WTC11 (cell line): Measurements from ENCODE around the gene CD2.

Experiments
- AFF4 ChIP-seq: sonication (generic); formaldehyde crosslinking; IDR thresholded peaks from 2 replicates; pipeline ENCODE4 v1.8.1; 2023; ENCODE audit warnings: mild to moderate bottlenecking, missing genetic modification reagents, borderline replicate concordance
- ESRRA ChIP-seq: sonication (generic); formaldehyde crosslinking; IDR thresholded peaks from 2 replicates; pipeline ENCODE4 v1.8.1; 2022; ENCODE audit warnings: mild to moderate bottlenecking, missing genetic modification reagents, borderline replicate concordance
- FOXJ3 ChIP-seq: sonication (generic); formaldehyde crosslinking; IDR thresholded peaks from 2 replicates; pipeline ENCODE4 v1.9.0; 2021; ENCODE audit warnings: missing genetic modification reagents, mild to moderate bottlenecking, borderline replicate concordance
- MLX ChIP-seq: sonication (generic); formaldehyde crosslinking; IDR thresholded peaks from 2 replicates; pipeline ENCODE4 v1.8.1; 2023; ENCODE audit warnings: mild to moderate bottlenecking, missing genetic modification reagents, moderate library complexity
- NR3C1 ChIP-seq: sonication (generic); formaldehyde crosslinking; conservative IDR thresholded peaks from 2 replicates; pipeline ENCODE4 v1.8.1; 2023; ENCODE audit warnings: low read depth, mild to moderate bottlenecking, missing genetic modification reagents
- OVOL2 ChIP-seq: fragments of 250-450 bp; sonication (Bioruptor Pico); IDR thresholded peaks from 2 replicates; pipeline ENCODE4 v1.9.0; 2021; ENCODE audit warnings: mild to moderate bottlenecking, borderline replicate concordance
- SP1 ChIP-seq: sonication (generic); formaldehyde crosslinking; conservative IDR thresholded peaks from 2 replicates; pipeline ENCODE4 v1.8.1; 2022; ENCODE audit warnings: missing genetic modification reagents
- ZBTB21 ChIP-seq: sonication (generic); formaldehyde crosslinking; IDR thresholded peaks from 2 replicates; pipeline ENCODE4 v1.8.1; 2023; ENCODE audit warnings: mild to moderate bottlenecking, missing genetic modification reagents, borderline replicate concordance
- TF ChIP-seq, protein P1 (sequence below): sonication (generic); formaldehyde crosslinking; conservative IDR thresholded peaks from 2 replicates; pipeline ENCODE4 v1.8.1; 2022; ENCODE audit warnings: mild to moderate bottlenecking, missing genetic modification reagents
- TF ChIP-seq, protein P2 (sequence below): fragments of 200-600 bp; IDR thresholded peaks from 2 replicates; pipeline ENCODE4 v1.8.0; 2022; ENCODE audit warnings: antibody characterized with exemption

DNA sequence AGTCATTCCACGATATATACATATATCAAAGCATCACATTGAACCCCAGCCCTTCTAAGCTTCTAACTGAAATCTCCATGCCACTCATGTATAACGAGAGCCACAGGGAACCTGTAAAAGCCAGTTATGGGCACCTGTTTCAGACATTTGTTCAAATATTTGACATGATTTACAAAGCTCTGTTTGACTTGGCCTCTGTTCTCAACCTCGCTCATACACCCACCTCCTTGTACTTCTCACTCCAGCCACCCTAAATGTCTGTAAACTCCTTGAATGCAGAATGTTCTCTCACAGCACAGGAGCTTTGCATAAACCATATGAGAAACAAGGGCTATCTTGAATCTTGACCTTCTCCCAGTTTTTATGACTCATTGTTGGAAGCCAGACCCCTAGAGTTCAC, 36.9 kb upstream of the CD2 start:
- TF ChIP-seq, protein P1, sequence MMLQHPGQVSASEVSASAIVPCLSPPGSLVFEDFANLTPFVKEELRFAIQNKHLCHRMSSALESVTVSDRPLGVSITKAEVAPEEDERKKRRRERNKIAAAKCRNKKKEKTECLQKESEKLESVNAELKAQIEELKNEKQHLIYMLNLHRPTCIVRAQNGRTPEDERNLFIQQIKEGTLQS (CRISPR knock-in tag) = no peak
- no peak for TF ChIP-seq SP1 (CRISPR knock-in tag)
- TF ChIP-seq MLX (CRISPR knock-in tag) = no peak
- TF ChIP-seq, protein P2, sequence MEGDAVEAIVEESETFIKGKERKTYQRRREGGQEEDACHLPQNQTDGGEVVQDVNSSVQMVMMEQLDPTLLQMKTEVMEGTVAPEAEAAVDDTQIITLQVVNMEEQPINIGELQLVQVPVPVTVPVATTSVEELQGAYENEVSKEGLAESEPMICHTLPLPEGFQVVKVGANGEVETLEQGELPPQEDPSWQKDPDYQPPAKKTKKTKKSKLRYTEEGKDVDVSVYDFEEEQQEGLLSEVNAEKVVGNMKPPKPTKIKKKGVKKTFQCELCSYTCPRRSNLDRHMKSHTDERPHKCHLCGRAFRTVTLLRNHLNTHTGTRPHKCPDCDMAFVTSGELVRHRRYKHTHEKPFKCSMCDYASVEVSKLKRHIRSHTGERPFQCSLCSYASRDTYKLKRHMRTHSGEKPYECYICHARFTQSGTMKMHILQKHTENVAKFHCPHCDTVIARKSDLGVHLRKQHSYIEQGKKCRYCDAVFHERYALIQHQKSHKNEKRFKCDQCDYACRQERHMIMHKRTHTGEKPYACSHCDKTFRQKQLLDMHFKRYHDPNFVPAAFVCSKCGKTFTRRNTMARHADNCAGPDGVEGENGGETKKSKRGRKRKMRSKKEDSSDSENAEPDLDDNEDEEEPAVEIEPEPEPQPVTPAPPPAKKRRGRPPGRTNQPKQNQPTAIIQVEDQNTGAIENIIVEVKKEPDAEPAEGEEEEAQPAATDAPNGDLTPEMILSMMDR = no peak
- TF ChIP-seq AFF4 (CRISPR knock-in tag) = no peak
- TF ChIP-seq OVOL2 (CRISPR knock-in tag) = no peak
- TF ChIP-seq FOXJ3 (CRISPR knock-in tag) = no peak
- TF ChIP-seq ZBTB21 (CRISPR knock-in tag) = no peak
- TF ChIP-seq ESRRA (CRISPR knock-in tag) = no peak
- no peak for TF ChIP-seq NR3C1
